Measurements from ENCODE around the gene FSIP1.

FSIP1 gene

GRCh38 chr15:39720621-39721611, 61.7 kb downstream of the FSIP1 start:
- DNase-seq, result no peak
- Histone ChIP-seq H3K4me3 (ENCODE audit: low read depth, low read length) (no peak overlapping the region), H3K27me3 (ENCODE audit: insufficient read depth, low read depth, severe bottlenecking) (no peaks in the 10 kb centered on the region), H3K9me3 (ENCODE audit: severe bottlenecking) (no peaks in the 10 kb centered on the region), H3K27ac (no peak overlapping the region), H3K36me3 (no peaks in the 10 kb centered on the region)
- TF ChIP-seq CTCF (IDR thresholded peaks at IDR 0.05; ENCODE audit: low read depth, low read length), result no peak

- no peaks in the 10 kb centered on the region for H3K36me3 ChIP-seq
- no peak for DNase-seq
- H3K27ac ChIP-seq, result no peak overlapping the region
These were observed 62.6 kb downstream of the FSIP1 start for GRCh38 chr15:39720081-39720480.

GRCh38 chr15:39719109-39719508, 63.5 kb downstream of the FSIP1 start:
- Histone ChIP-seq H3K36me3 (no peaks in the 10 kb centered on the region), H3K27ac (no peak overlapping the region), H3K27me3 (ENCODE audit: insufficient read depth, low read depth, severe bottlenecking) (no peaks in the 10 kb centered on the region), H3K4me3 (ENCODE audit: low read depth, low read length) (no peak overlapping the region), H3K9me3 (ENCODE audit: severe bottlenecking) (no peaks in the 10 kb centered on the region)
- no peak for TF ChIP-seq CTCF (IDR thresholded peaks at IDR 0.05; ENCODE audit: low read depth, low read length)
- no peak for DNase-seq

More at GRCh38 chr15:39720081-39720480, 62.6 kb downstream of the FSIP1 start:
- Histone ChIP-seq H3K27me3 (ENCODE audit: insufficient read depth, low read depth, severe bottlenecking) (no peaks in the 10 kb centered on the region), H3K4me3 (ENCODE audit: low read depth, low read length) (no peak overlapping the region), H3K9me3 (ENCODE audit: severe bottlenecking) (no peaks in the 10 kb centered on the region)
- TF ChIP-seq CTCF (IDR thresholded peaks at IDR 0.05; ENCODE audit: low read depth, low read length), result no peak

GRCh38 chr15:39717134-39717533, 65.5 kb downstream of the FSIP1 start:
- Histone ChIP-seq H3K27me3 (ENCODE audit: insufficient read depth, low read depth, severe bottlenecking) (no peaks in the 10 kb centered on the region), H3K27ac (no peak overlapping the region), H3K9me3 (ENCODE audit: severe bottlenecking) (no peaks in the 10 kb centered on the region), H3K4me3 (ENCODE audit: low read depth, low read length) (no peak overlapping the region), H3K36me3 (no peaks in the 10 kb centered on the region)
- TF ChIP-seq CTCF (IDR thresholded peaks at IDR 0.05; ENCODE audit: low read depth, low read length), result no peak
- no peak for DNase-seq

- no peaks in the 10 kb centered on the region for H3K36me3 ChIP-seq
- H3K27ac ChIP-seq, result no peak overlapping the region
- TF ChIP-seq CTCF (IDR thresholded peaks at IDR 0.05; ENCODE audit: low read depth, low read length), result no peak
- DNase-seq, result no peak
- no peaks in the 10 kb centered on the region for H3K9me3 ChIP-seq (ENCODE audit: severe bottlenecking)
- H3K4me3 ChIP-seq (ENCODE audit: low read depth, low read length), result no peak overlapping the region
- H3K27me3 ChIP-seq (ENCODE audit: insufficient read depth, low read depth, severe bottlenecking), result no peaks in the 10 kb centered on the region
These were observed 68.4 kb downstream of the FSIP1 start for GRCh38 chr15:39714251-39714650.
